DOHH2 (cell line): ENCODE measurements around the gene MAGEC3.

Source experiments
- H3F3A ChIP-seq: fragments of 200-600 bp; sonication (generic), shearing (Covaris generic); 2 replicates; pipeline ENCODE4 v1.6.0; 2016; ENCODE audit warnings: antibody characterized with exemption, mild to moderate bottlenecking; ENCODE audit not compliant: control insufficient read depth, insufficient read depth
- H3K27ac ChIP-seq: fragments of 200-600 bp; sonication (generic); 2 replicates; pipeline ENCODE4 v1.5.1; 2014; ENCODE audit warnings: low read depth, mild to moderate bottlenecking, low read length, moderate library complexity
- H3K27me3 ChIP-seq: fragments of 200-600 bp; sonication (generic); 2 replicates; pipeline ENCODE4 v1.6.1; 2014; ENCODE audit warnings: mild to moderate bottlenecking, low read length, mixed read lengths; ENCODE audit not compliant: control insufficient read depth
- H3K36me3 ChIP-seq: fragments of 200-600 bp; sonication (generic); 2 replicates; pipeline ENCODE4 v1.6.1; 2014; ENCODE audit warnings: mild to moderate bottlenecking, low read length, moderate library complexity, mixed read lengths; ENCODE audit not compliant: control insufficient read depth
- H3K4me1 ChIP-seq: fragments of 200-600 bp; sonication (generic); 2 replicates; pipeline ENCODE4 v1.6.1; 2014; ENCODE audit warnings: mild to moderate bottlenecking, low read length, mixed read lengths; ENCODE audit not compliant: control insufficient read depth
- H3K4me2 ChIP-seq: fragments of 200-600 bp; sonication (generic); 2 replicates; pipeline ENCODE4 v1.6.0; 2014; ENCODE audit warnings: mild to moderate bottlenecking, low read length, moderate library complexity
- H3K4me3 ChIP-seq: fragments of 200-600 bp; sonication (generic); 2 replicates; pipeline ENCODE4 v1.5.1; 2014; ENCODE audit warnings: mild to moderate bottlenecking, low read length, mixed read lengths
- H3K79me2 ChIP-seq: fragments of 200-600 bp; sonication (generic); 2 replicates; pipeline ENCODE4 v1.6.1; 2014; ENCODE audit warnings: mild to moderate bottlenecking, low read length, mixed read lengths; ENCODE audit not compliant: control insufficient read depth
- H3K9me2 ChIP-seq: fragments of 200-600 bp; sonication (generic); replicated peaks from 2 replicates; pipeline ENCODE4 v1.6.1; 2014; ENCODE audit warnings: mild to moderate bottlenecking, low read length, mixed read lengths; ENCODE audit not compliant: control insufficient read depth
- H3K9me3 ChIP-seq: fragments of 200-600 bp; sonication (generic); 2 replicates; pipeline ENCODE4 v1.6.1; 2014; ENCODE audit warnings: antibody characterized with exemption, low read length, mixed read lengths; ENCODE audit not compliant: control insufficient read depth, insufficient read depth
- H4K20me1 ChIP-seq: fragments of 200-600 bp; sonication (generic); 2 replicates; pipeline ENCODE4 v1.6.0; 2014; ENCODE audit warnings: low read depth, mild to moderate bottlenecking, antibody characterized with exemption, low read length, moderate library complexity; ENCODE audit not compliant: control insufficient read depth, insufficient read depth
- CTCF ChIP-seq: fragments of 200-600 bp; sonication (generic); IDR thresholded peaks from one replicate; pipeline ENCODE4 v1.5.1; 2014; ENCODE audit warnings: antibody characterized with exemption, mild to moderate bottlenecking, low read depth, low read length; ENCODE audit not compliant: poor library complexity, severe bottlenecking
- EZH2phosphoT487 ChIP-seq: fragments of 200-600 bp; sonication (generic); IDR thresholded peaks from 2 replicates; pipeline ENCODE4 v1.6.1; 2017; ENCODE audit warnings: borderline replicate concordance, mild to moderate bottlenecking, antibody characterized with exemption, low read length, moderate library complexity, mixed read lengths

The MAGEC3 gene

GRCh38 chrX:141934059-141934641, 96.0 kb downstream of the MAGEC3 start:
- no peaks in the 10 kb centered on the region for H3K27me3 ChIP-seq
- H3K27ac ChIP-seq: no peak overlapping the region
- no peak overlapping the region for H3K4me3 ChIP-seq
- no peaks in the 10 kb centered on the region for H3K36me3 ChIP-seq
- no peaks in the 10 kb centered on the region for H4K20me1 ChIP-seq
- H3K79me2 ChIP-seq: no peaks in the 10 kb centered on the region
- no peaks in the 10 kb centered on the region for H3K4me1 ChIP-seq
- no peaks in the 10 kb centered on the region for H3K9me2 ChIP-seq
- TF ChIP-seq EZH2phosphoT487: no peak
- no peak for TF ChIP-seq CTCF
- no peaks in the 10 kb centered on the region for H3F3A ChIP-seq
- no peaks in the 10 kb centered on the region for H3K9me3 ChIP-seq
- H3K4me2 ChIP-seq: no peak overlapping the region

GRCh38 chrX:141935645-141936044, 97.5 kb downstream of the MAGEC3 start:
- Histone ChIP-seq H3K27ac (no peak overlapping the region), H3K79me2 (no peaks in the 10 kb centered on the region), H3K9me3 (no peaks in the 10 kb centered on the region), H3F3A (no peaks in the 10 kb centered on the region), H3K4me2 (no peak overlapping the region), H4K20me1 (no peaks in the 10 kb centered on the region), H3K36me3 (no peaks in the 10 kb centered on the region), H3K27me3 (no peaks in the 10 kb centered on the region), H3K4me1 (no peaks in the 10 kb centered on the region), H3K9me2 (no peaks in the 10 kb centered on the region), H3K4me3 (no peak overlapping the region)
- TF ChIP-seq CTCF: no peak
- TF ChIP-seq EZH2phosphoT487: no peak

DNA sequence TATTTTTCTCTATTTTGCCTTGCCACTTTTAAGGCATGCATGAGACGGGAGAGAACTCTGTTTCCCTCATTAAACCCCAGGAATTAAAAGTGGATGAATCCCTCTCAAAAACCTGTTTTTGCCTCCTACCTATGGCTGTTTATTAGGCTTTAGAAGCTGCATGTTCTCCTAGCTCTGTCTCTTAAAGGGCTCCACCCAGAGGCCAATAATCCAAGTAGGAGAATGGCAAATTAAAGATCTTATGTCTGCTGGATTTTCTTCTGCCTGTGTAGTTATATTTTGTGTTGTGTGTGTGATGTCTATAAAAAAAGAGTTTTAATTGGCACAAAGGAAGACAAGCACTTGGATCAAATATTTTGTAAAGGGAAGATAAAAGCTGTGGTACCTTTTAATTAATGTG, 98.0 kb downstream of the MAGEC3 start:
- Histone ChIP-seq H3K9me2 (no peaks in the 10 kb centered on the region), H4K20me1 (no peaks in the 10 kb centered on the region), H3K27me3 (no peaks in the 10 kb centered on the region), H3K27ac (no peak overlapping the region), H3K4me2 (no peak overlapping the region), H3K36me3 (no peaks in the 10 kb centered on the region), H3K79me2 (no peaks in the 10 kb centered on the region), H3K9me3 (no peaks in the 10 kb centered on the region), H3K4me1 (no peaks in the 10 kb centered on the region), H3F3A (no peaks in the 10 kb centered on the region), H3K4me3 (no peak overlapping the region)
- TF ChIP-seq EZH2phosphoT487 (no peak), CTCF (no peak)
